ENCODE results near the gene HOXA10. TPM values are rescaled to one million over a fixed set of nuclear protein-coding genes. Genes with fewer than 3 reads are reported as not detected.

HOXA10 gene
- total RNA-seq, 4 donors from 2014 or later: 4.9 to 11.2 (median 6.7) TPM

DNA sequence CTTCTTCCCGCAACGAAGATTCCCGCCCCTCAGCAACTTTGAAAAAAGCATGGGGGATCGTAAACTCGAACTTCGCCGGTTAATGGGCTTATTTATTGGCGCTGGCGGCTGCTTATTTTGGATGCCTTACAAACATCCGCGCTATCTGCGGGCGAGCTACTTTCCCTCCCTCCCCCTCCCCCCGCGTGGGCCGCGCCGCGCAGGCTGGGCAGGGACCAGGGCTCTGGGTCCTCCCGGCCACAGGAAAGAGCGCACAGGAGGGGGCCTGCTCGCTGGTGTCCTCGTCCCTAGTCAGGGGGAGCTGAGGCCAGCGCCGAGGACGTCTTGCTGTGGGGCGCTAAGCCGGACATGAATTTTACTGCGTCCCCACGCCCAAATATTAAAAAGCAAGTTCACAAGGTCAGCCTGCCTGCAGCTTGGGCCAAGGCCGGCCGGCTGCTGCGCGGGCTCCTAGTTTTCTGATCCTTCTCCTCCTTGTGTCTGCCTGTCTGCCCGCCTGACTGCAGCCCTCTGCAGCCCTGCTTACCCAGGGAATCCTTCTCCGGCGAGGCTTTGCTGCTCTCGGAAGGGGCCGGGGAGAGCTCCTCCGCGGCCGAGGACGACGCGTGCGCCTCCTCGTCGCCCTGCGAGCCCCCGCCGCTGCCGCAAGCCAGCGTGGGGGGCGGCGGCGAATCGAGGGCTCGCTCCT, 1.2 kb downstream of the HOXA10 start:
- DNase-seq (ENCODE audit: low spot score in 2 of 2): peak in 1 of 2 donors; percentile 95
- H3K4me3 ChIP-seq (ENCODE audit: low read depth, poor library complexity, severe bottlenecking): peak overlapping the region; percentile 64
- intact Hi-C loops (cut with DNase I; ENCODE audit: low total_unique reads): no loop called here
- WGBS, 2 donors: 0 to 4% methylated on average over 37 to 54 of the region's 58 CpGs
- TF ChIP-seq, protein P1, sequence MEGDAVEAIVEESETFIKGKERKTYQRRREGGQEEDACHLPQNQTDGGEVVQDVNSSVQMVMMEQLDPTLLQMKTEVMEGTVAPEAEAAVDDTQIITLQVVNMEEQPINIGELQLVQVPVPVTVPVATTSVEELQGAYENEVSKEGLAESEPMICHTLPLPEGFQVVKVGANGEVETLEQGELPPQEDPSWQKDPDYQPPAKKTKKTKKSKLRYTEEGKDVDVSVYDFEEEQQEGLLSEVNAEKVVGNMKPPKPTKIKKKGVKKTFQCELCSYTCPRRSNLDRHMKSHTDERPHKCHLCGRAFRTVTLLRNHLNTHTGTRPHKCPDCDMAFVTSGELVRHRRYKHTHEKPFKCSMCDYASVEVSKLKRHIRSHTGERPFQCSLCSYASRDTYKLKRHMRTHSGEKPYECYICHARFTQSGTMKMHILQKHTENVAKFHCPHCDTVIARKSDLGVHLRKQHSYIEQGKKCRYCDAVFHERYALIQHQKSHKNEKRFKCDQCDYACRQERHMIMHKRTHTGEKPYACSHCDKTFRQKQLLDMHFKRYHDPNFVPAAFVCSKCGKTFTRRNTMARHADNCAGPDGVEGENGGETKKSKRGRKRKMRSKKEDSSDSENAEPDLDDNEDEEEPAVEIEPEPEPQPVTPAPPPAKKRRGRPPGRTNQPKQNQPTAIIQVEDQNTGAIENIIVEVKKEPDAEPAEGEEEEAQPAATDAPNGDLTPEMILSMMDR (IDR thresholded peaks at IDR 0.05): no peak
- no peak for TF ChIP-seq POLR2A (IDR thresholded peaks at IDR 0.05)

DNA sequence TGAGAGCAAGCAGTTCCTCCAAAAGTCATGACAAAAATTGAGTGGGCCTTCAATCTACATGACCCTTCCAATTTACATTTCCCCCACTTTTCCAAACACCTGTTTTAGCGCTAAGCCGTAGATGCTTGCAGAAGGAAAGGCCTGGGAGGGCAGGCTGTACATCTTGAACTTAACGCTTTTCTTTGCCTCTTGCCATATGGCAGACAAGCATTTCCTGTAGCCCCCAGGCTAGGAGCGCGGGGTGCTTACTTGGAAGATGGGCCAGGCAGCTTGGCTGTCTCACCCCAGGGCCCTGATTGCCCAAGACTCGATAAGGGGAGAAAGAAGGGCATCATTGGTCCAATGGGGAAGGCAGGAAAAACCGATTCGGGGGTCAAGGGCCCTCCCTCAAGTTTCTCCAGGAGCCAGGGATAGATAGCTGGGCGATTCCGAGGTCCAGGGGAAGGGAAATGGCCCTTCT, 1.8 kb downstream of the HOXA10 start:
- intact Hi-C loops (cut with DNase I; ENCODE audit: low total_unique reads): no loop called here
- peak in 1 of 2 donors; percentile 88 for DNase-seq (ENCODE audit: low spot score in 2 of 2)
- no peak for TF ChIP-seq POLR2A (IDR thresholded peaks at IDR 0.05)
- TF ChIP-seq, protein P1 (IDR thresholded peaks at IDR 0.05): no peak
- H3K4me3 ChIP-seq (ENCODE audit: low read depth, poor library complexity, severe bottlenecking): peak overlapping the region; percentile 64
- WGBS, 2 donors: 15 to 19% methylated on average over 10 of the region's 10 CpGs

DNA sequence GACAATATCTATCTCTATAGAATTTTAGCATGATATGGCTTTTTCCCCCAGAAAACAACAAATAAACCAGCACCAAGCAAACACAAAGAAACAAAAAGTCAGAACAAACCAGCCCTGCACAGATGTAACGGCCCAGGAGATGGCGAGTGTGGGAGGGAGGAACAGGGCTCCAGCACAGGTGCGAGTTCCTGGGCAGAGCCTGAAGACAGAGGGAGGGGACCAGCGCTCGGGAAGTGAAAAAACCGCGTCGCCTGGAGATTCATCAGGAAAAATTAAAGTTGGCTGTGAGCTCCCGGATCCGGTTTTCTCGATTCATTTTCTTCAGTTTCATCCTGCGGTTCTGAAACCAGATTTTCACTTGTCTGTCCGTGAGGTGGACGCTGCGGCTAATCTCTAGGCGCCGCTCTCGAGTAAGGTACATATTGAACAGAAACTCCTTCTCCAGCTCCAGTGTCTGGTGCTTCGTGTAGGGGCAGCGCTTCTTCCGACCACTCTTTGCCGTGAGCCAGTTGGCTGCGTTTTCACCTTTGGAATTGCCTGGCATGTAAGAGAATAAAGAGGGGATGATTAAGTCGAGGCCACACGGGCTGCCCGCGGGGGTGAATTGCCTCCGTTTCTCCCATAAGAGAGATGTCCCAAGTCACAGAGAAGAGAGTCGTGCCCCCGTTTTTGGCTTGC, 2.3 kb downstream of the HOXA10 start:
- 17 to 19% methylated on average over 30 of the region's 30 CpGs for WGBS, 2 donors
- TF ChIP-seq, protein P1 (IDR thresholded peaks at IDR 0.05): no peak
- TF ChIP-seq POLR2A (IDR thresholded peaks at IDR 0.05): no peak
- peak in 1 of 2 donors; percentile 85 for DNase-seq (ENCODE audit: low spot score in 2 of 2)
- peak overlapping the region; percentile 64 for H3K4me3 ChIP-seq (ENCODE audit: low read depth, poor library complexity, severe bottlenecking)
- intact Hi-C loops (cut with DNase I; ENCODE audit: low total_unique reads): no loop called here

DNA sequence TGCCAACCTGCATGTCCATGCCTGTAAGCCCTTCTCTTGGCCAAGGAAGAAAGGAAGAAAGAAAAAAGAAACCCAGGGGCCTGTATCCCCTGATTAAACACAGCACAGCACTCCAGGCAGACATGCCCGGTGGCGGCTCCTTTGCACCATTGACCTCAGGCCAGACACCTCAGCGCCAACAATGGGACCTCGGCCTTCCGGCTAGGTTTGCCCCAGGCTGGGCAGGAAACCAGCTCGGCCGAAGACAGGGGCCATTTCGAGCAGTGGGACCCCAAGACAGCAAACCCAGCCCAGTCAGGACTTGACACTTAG, 2.8 kb downstream of the HOXA10 start:
- 14 to 16% methylated on average over 8 of the region's 8 CpGs for WGBS, 2 donors
- intact Hi-C loops (cut with DNase I; ENCODE audit: low total_unique reads): no loop called here
- no peak for TF ChIP-seq POLR2A (IDR thresholded peaks at IDR 0.05)
- TF ChIP-seq, protein P1 (IDR thresholded peaks at IDR 0.05): no peak
- DNase-seq (ENCODE audit: low spot score in 2 of 2): peak in 1 of 2 donors; percentile 88
- no peak overlapping the region for H3K4me3 ChIP-seq (ENCODE audit: low read depth, poor library complexity, severe bottlenecking)

DNA sequence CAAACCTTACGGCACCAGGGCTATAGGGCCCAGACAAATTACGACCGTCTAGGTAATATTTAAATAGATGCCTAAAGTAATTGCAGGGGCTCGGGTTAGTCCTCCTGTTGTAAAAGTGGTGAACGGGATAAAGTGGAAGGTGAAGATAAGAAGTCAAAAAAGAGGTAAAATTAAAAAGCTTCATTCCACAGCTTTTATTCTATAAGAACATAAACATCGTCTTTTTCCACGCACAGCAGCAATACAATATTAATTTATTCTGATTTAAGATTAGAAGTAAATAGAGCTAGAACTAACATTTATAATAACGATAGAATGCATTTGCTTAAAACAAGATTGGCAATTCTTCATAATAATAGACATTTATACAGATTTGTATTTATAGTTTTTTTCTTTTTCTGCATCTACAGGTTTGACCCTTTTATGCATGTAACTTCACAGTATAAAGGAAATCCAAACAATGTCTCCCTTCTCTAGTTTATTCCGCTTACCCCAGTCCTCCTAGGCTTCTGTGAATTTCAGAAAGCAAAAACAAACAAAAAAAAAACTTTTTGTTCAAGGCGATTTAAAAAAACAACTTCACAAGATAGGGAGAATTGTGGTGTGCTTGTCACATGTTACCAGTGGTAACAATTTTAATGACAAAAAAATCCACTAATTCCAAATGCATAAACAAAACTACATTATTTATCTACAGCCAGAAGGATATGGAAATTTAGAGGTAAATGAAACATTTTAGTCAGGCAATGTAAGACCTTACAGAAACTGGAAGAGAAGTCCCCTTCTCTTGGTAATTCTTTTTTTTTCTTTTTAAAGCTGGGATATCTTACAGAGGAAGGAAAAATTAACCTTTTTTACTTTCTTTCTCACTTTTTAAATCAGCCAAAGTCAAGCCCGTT, 3.4 kb downstream of the HOXA10 start:
- H3K4me3 ChIP-seq (ENCODE audit: low read depth, poor library complexity, severe bottlenecking): no peak overlapping the region
- intact Hi-C loops (cut with DNase I; ENCODE audit: low total_unique reads): no loop called here
- no peak for DNase-seq (ENCODE audit: low spot score in 2 of 2)
- WGBS, 2 donors: 23 to 31% methylated on average over 11 of the region's 11 CpGs
- TF ChIP-seq, protein P1 (IDR thresholded peaks at IDR 0.05): no peak
- no peak for TF ChIP-seq POLR2A (IDR thresholded peaks at IDR 0.05)
